T-cell (primary cell): Measurements from ENCODE around the gene TEKT2. TPM values are rescaled to one million over a fixed set of nuclear protein-coding genes. Genes with fewer than 3 reads are reported as not detected.
A peak's percentile ranks its signal among the peaks of the same experiment; 100 is the strongest.

Experiments
- ATAC-seq, 4 experiments: fragments of 200-7000 bp in 3 of 4; fragments of 150-1000 bp in 1 of 4; cut with Tn5 transposase; replicated peaks in 1 of 4; 1 replicate in 3 of 4; 2 replicates in 1 of 4; pipeline ENCODE4 v1.10.0; 2021; ENCODE audit warnings: moderate library complexity in 3 of 4, mild to moderate bottlenecking in 2 of 4, moderate number of reproducible peaks in 1 of 4
- CTCF ChIA-PET, 2 donors: fragments of 300-600 bp; sonication (Branson Sonifier 250); formaldehyde crosslinking; loops; one replicate each; lab custom pipeline; 2022; ENCODE audit warnings: antibody characterized with exemption in 2 of 2; lab: Charles Lee
- POLR2A ChIA-PET, 2 donors: fragments of 300-600 bp; sonication (Branson Sonifier 250); formaldehyde crosslinking; loops; one replicate each; lab custom pipeline; 2022; ENCODE audit warnings: antibody characterized with exemption in 2 of 2; lab: Charles Lee
- DNase-seq, 35 experiments: peaks; one replicate each; pipeline versions ENCODE4 v3.0.0 to v3.0.0-alpha.2; 2013 to 2023
- H3K27ac ChIP-seq: one replicate; pipeline ENCODE4 v1.5.1; 2013; ENCODE audit warnings: low read length
- H3K27me3 ChIP-seq, 2 experiments: replicated peaks in 1 of 2; 1 replicate in 1 of 2; 2 replicates in 1 of 2; pipeline versions ENCODE4 v1.6.1 to v1.7.0; 2013; ENCODE audit warnings: low read length in 1 of 2, mixed read lengths in 1 of 2; ENCODE audit not compliant: control insufficient read depth in 2 of 2, insufficient read depth in 2 of 2; ENCODE audit errors: extremely low read depth in 1 of 2
- H3K36me3 ChIP-seq, 2 donors: 1 replicate in 1 of 2; 2 replicates in 1 of 2; pipeline versions ENCODE4 v1.6.1 to v1.7.0; 2013; ENCODE audit warnings: low read length in 1 of 2; ENCODE audit not compliant: control insufficient read depth in 2 of 2, insufficient read depth in 1 of 2; ENCODE audit errors: extremely low read depth in 1 of 2
- H3K4me1 ChIP-seq, 2 experiments: 1 replicate in 1 of 2; 2 replicates in 1 of 2; pipeline versions ENCODE4 v1.6.1 to v1.7.0; 2013; ENCODE audit warnings: low read length in 2 of 2, mixed read lengths in 1 of 2; ENCODE audit not compliant: insufficient read depth in 2 of 2, control insufficient read depth in 1 of 2; ENCODE audit errors: extremely low read depth in 1 of 2
- H3K4me3 ChIP-seq, 2 donors: 1 replicate in 1 of 2; 2 replicates in 1 of 2; pipeline versions ENCODE4 v1.5.1 to v1.7.0; 2013; ENCODE audit warnings: mild to moderate bottlenecking in 2 of 2, low read length in 1 of 2, moderate library complexity in 1 of 2; ENCODE audit not compliant: control insufficient read depth in 1 of 2; ENCODE audit errors: extremely low read depth in 1 of 2
- H3K9me3 ChIP-seq: 2 replicates; pipeline ENCODE4 v1.7.0; 2013
- H3K27ac Mint-ChIP-seq, 2 donors: one replicate each; pipeline ENCODE4 v1.8.0; 2020 to 2021; ENCODE audit warnings: mild to moderate bottlenecking in 2 of 2, mixed read lengths in 2 of 2
- H3K27me3 Mint-ChIP-seq, 2 donors: one replicate each; pipeline ENCODE4 v1.8.0; 2021 to 2022; ENCODE audit warnings: mixed read lengths in 2 of 2
- H3K36me3 Mint-ChIP-seq: one replicate; pipeline ENCODE4 v1.8.0; 2021; ENCODE audit warnings: mixed read lengths
- H3K4me1 Mint-ChIP-seq, 3 donors: one replicate each; pipeline ENCODE4 v1.8.0; 2020 to 2022; ENCODE audit warnings: mixed read lengths in 3 of 3, mild to moderate bottlenecking in 1 of 3
- H3K4me3 Mint-ChIP-seq, 3 donors: one replicate each; pipeline ENCODE4 v1.8.0; 2020 to 2022; ENCODE audit warnings: mild to moderate bottlenecking in 3 of 3, mixed read lengths in 3 of 3, moderate library complexity in 3 of 3
- H3K9me3 Mint-ChIP-seq, 3 donors: one replicate each; pipeline ENCODE4 v1.8.0; 2020 to 2022; ENCODE audit warnings: mixed read lengths in 3 of 3
- WGBS: methylation state at CpG from one replicate; pipeline ENCODE4 v1.1.5; 2013; ENCODE audit warnings: missing lambda C conversion rate; ENCODE audit not compliant: insufficient coverage; 5-methylcytosine and 5-hydroxymethylcytosine counted together
- total RNA-seq, 35 experiments: library from RNA in 6 of 35; stranded (reverse) in 6 of 35; fragments of 120-200 nt in 1 of 35; gene quantifications; one replicate each; pipeline versions ENCODE4 v1.2.1 to v1.2.4 and lab custom pipeline; 2013 to 2026

TEKT2 gene
- total RNA-seq, 5 donors from 2014 or later (not counting 1 experiment from before 2014, with no cell fraction given): 0.18 TPM; not detected in 4

DNA sequence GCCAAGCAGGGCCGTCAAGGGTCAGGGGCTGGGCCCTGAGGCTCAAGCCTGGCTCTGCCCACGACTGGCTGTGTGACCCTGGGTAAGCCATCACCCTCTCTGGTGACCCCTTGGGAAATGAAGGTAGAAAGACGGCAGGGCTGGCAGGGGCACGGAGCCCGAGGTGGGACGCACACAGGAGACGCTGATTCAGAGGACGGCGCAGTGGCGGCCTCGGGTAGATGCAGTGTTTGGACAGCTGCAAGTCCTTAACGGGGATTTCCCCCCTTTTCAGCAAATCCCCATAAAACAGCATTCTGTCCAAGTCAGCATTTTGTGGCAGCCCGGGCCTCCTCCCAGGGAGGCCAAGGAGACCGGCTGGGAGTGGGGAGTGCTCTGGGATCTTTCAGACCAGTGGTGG lies 24.4 kb downstream of the TEKT2 start:
- ChIA-PET CTCF (no interaction called here), POLR2A (no interaction called here)
- peaks cover 26 to 34% (median 27%) of the 10 kb centered on the region in 3 donors for H3K4me1 Mint-ChIP-seq
- H3K27me3 ChIP-seq: no peaks in the 10 kb centered on the region
- 91% methylated on average over 8 of the region's 14 CpGs for WGBS
- H3K36me3 ChIP-seq: no peaks in the 10 kb centered on the region
- DNase-seq (no peak), ATAC-seq (no peak)
- H3K36me3 Mint-ChIP-seq: no peaks in the 10 kb centered on the region
- peak overlapping the region; percentile 33 to 81 for H3K27ac Mint-ChIP-seq
- H3K4me3 ChIP-seq: no peak overlapping the region
- H3K4me1 ChIP-seq: peaks cover 8 to 28% of the 10 kb centered on the region in 2 experiments
- no peaks in the 10 kb centered on the region for H3K9me3 Mint-ChIP-seq
- H3K9me3 ChIP-seq: no peaks in the 10 kb centered on the region
- H3K4me3 Mint-ChIP-seq: peak overlapping the region in 1 of 3 donors; percentile 45
- H3K27ac ChIP-seq: no peak overlapping the region
- no peaks in the 10 kb centered on the region for H3K27me3 Mint-ChIP-seq

GRCh38 chr1:36109041-36109679 lies 25.3 kb downstream of the TEKT2 start:
- ATAC-seq (peak; percentile 96 to 99 (median 99)), DNase-seq (peak in 34 of 35 experiments; percentile 28 to 75 (median 52))
- 6% methylated on average over 5 of the region's 11 CpGs for WGBS
- Histone ChIP-seq H3K4me1 (peaks cover 8 to 28% of the 10 kb centered on the region in 2 experiments), H3K4me3 (no peak overlapping the region), H3K36me3 (no peaks in the 10 kb centered on the region), H3K27me3 (no peaks in the 10 kb centered on the region), H3K27ac (peak overlapping the region; percentile 41), H3K9me3 (no peaks in the 10 kb centered on the region)
- Mint-ChIP-seq H3K27me3 (peaks cover 0 to 4% of the 10 kb centered on the region in 2 donors), H3K27ac (peak overlapping the region; percentile 82 to 91), H3K4me3 (peak overlapping the region; percentile 29 to 45 (median 43)), H3K9me3 (no peaks in the 10 kb centered on the region), H3K36me3 (no peaks in the 10 kb centered on the region), H3K4me1 (peaks cover 26 to 34% (median 27%) of the 10 kb centered on the region in 3 donors)
- POLR2A ChIA-PET: no interaction called here
- CTCF ChIA-PET: interaction anchor here (0.6 to 0.7 kb wide), 2 partner anchors 9 kb away, joined by 4 to 6 read pairs; no protein-coding TSS in a partner anchor

DNA sequence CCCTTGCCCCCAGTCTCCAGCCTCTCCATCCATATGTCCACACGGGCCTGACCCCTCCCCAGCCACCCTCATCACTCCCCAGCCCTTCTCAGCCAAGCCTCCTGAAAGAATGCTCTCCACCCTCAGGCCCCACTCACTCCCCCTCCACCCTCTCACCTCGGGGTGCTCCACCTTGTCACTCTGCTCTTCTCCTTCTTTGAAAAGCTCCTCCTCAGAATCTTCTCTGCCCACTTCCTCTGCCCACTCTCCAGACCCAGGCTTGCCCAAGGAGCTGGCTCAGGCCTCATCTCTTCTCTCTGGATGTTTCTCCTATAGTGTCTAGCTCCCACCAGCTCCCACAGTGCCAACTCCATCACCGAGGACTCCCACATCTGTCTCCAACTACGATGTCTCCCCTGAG lies 27.3 kb downstream of the TEKT2 start:
- H3K4me1 ChIP-seq: peaks cover 8 to 28% of the 10 kb centered on the region in 2 experiments
- H3K4me3 ChIP-seq: no peak overlapping the region
- Mint-ChIP-seq H3K9me3 (no peaks in the 10 kb centered on the region), H3K27ac (peak overlapping the region; percentile 6 to 46), H3K27me3 (peaks cover 0 to 4% of the 10 kb centered on the region in 2 donors), H3K36me3 (no peaks in the 10 kb centered on the region), H3K4me3 (no peak overlapping the region), H3K4me1 (peaks cover 26 to 34% (median 27%) of the 10 kb centered on the region in 3 donors)
- no peaks in the 10 kb centered on the region for H3K36me3 ChIP-seq
- peaks cover 0 to 3% of the 10 kb centered on the region in 2 experiments for H3K27me3 ChIP-seq
- no peak overlapping the region for H3K27ac ChIP-seq
- WGBS: 73% methylated on average over 4 of the region's 4 CpGs
- no peak for ATAC-seq
- no peak for DNase-seq
- ChIA-PET CTCF (interaction anchor here in 1 of 2 donors (0.5 to 1.6 kb wide), 2 partner anchors 24 to 123 kb away, joined by 3 read pairs; no protein-coding TSS in a partner anchor), POLR2A (no interaction called here)
- no peaks in the 10 kb centered on the region for H3K9me3 ChIP-seq

DNA sequence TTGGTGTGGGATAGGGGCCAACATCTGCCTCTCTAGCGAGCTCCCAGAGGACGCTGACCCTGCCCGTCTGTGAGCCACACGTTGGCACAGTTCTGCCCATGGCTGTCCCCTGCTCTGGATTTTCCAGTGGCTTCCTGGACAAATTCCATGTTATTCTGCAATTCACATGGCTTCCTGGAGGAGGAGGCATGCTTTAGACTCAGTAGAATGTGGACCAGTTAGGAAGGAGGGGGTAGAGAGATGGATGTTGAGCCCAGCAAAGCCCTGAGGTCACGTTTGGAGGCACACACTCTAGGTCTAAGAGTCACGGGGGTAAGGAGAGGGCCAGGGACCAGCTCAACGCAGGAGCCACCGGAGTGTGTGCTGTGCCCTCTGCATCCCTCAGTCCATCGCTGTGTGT lies 28.9 kb downstream of the TEKT2 start:
- no peak for ATAC-seq
- Histone ChIP-seq H3K4me1 (peaks cover 8 to 27% of the 10 kb centered on the region in 2 experiments), H3K9me3 (no peaks in the 10 kb centered on the region), H3K27me3 (peaks cover 0 to 11% of the 10 kb centered on the region in 2 experiments), H3K4me3 (no peak overlapping the region), H3K27ac (no peak overlapping the region), H3K36me3 (no peaks in the 10 kb centered on the region)
- DNase-seq: no peak
- no peaks in the 10 kb centered on the region for H3K36me3 Mint-ChIP-seq
- CTCF ChIA-PET: interaction anchor here in 1 of 2 donors (0.6 kb wide), 1 partner anchor 1621 kb away, joined by 3 read pairs; no protein-coding TSS in a partner anchor
- H3K27me3 Mint-ChIP-seq: peaks cover 0 to 8% of the 10 kb centered on the region in 2 donors
- no peak overlapping the region for H3K4me3 Mint-ChIP-seq
- POLR2A ChIA-PET: no interaction called here
- H3K27ac Mint-ChIP-seq: no peak overlapping the region
- no peaks in the 10 kb centered on the region for H3K9me3 Mint-ChIP-seq
- peaks cover 25 to 31% (median 26%) of the 10 kb centered on the region in 3 donors for H3K4me1 Mint-ChIP-seq
- 93% methylated on average over 9 of the region's 9 CpGs for WGBS

DNA sequence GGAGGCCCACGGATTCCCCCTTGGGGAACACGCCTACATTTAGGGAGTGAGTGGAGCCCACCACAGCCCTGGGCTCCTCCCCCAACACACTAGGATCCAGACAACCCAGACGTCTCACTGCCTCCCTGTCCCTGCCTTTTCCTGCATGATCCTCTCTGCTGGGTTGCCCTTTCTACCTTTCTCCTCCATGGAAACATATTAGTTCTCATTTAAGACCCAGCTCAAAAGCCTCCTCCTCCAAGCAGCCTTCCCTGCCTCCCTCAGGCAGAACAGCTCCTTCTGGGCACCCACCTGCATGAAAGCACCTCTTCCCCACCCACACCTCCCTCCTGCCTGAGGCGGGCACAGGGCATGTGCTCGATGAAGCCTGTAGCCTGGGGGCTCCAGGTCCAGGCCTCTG lies 30.5 kb downstream of the TEKT2 start:
- Mint-ChIP-seq H3K9me3 (no peaks in the 10 kb centered on the region), H3K27ac (no peak overlapping the region), H3K27me3 (peaks cover 0 to 8% of the 10 kb centered on the region in 2 donors), H3K4me1 (peaks cover 10 to 17% (median 12%) of the 10 kb centered on the region in 3 donors), H3K4me3 (no peak overlapping the region), H3K36me3 (no peaks in the 10 kb centered on the region)
- Histone ChIP-seq H3K4me1 (peaks cover 2 to 11% of the 10 kb centered on the region in 2 experiments), H3K9me3 (no peaks in the 10 kb centered on the region), H3K27ac (no peak overlapping the region), H3K27me3 (peaks cover 0 to 20% of the 10 kb centered on the region in 2 experiments), H3K36me3 (no peaks in the 10 kb centered on the region), H3K4me3 (no peak overlapping the region)
- 69% methylated on average over 3 of the region's 5 CpGs for WGBS
- ChIA-PET POLR2A (no interaction called here), CTCF (no interaction called here)
- DNase-seq: no peak
- ATAC-seq: no peak

GRCh38 chr1:36115200-36115669 lies 31.3 kb downstream of the TEKT2 start:
- no peak overlapping the region for H3K27ac ChIP-seq
- no peaks in the 10 kb centered on the region for H3K9me3 ChIP-seq
- ATAC-seq: no peak
- H3K4me1 ChIP-seq: peaks cover 0 to 7% of the 10 kb centered on the region in 2 experiments
- POLR2A ChIA-PET: interaction anchor here in 1 of 2 donors (0.7 kb wide), 1 partner anchor 48 kb away, joined by 4 read pairs; no protein-coding TSS in a partner anchor
- no peaks in the 10 kb centered on the region for H3K36me3 ChIP-seq
- WGBS: 86% methylated on average over 12 of the region's 18 CpGs
- Mint-ChIP-seq H3K4me3 (no peak overlapping the region), H3K27me3 (peaks cover 3 to 12% of the 10 kb centered on the region in 2 donors), H3K27ac (no peak overlapping the region), H3K4me1 (peaks cover 6 to 11% (median 8%) of the 10 kb centered on the region in 3 donors), H3K9me3 (no peaks in the 10 kb centered on the region), H3K36me3 (no peaks in the 10 kb centered on the region)
- DNase-seq: no peak
- H3K4me3 ChIP-seq: no peak overlapping the region
- CTCF ChIA-PET: no interaction called here
- peaks cover 0 to 25% of the 10 kb centered on the region in 2 experiments for H3K27me3 ChIP-seq
